Neural progenitor cell (in vitro differentiated cells): ENCODE measurements around the gene PDHX.

Experiments
- CTCF ChIP-seq: fragments of 200-600 bp; sonication (generic); IDR thresholded peaks from 2 replicates; pipeline ENCODE4 v1.5.1; 2017; ENCODE audit warnings: antibody characterized with exemption, mild to moderate bottlenecking
- EZH2phosphoT487 ChIP-seq: fragments of 200-600 bp; sonication (generic); IDR thresholded peaks from 2 replicates; pipeline ENCODE4 v1.6.1; 2017; ENCODE audit warnings: antibody characterized with exemption

DNA sequence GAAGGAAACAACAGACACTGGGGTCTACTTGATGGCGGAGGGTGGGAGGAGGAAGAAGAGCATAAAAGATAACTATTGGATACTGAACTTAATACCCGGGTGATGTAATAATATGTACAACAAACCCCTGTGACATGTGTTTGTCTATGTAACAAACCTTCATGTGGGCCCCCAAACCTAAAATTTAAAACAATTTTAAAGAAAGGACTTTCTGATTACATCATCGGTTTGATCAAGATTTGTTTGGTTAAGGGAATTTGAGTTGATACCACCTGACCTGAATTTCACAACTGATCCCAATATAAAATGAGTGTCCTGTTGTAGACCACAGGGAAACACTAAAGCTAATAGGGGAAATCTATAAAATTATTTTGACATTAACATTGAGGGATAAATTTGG lies 34.5 kb upstream of the PDHX start:
- no peak for TF ChIP-seq CTCF
- TF ChIP-seq EZH2phosphoT487, result no peak
